Measurements from ENCODE around the gene FAF2. TPM values are rescaled to one million over a fixed set of nuclear protein-coding genes. Genes with fewer than 3 reads are reported as not detected.

Gene FAF2
- total and polyA plus RNA-seq, 10 of the 15 experiments (the other 5 are each of a cell fraction or from before 2014, with no cell fraction given), result 19.0 to 45.1 (median 35.6) TPM

DNA sequence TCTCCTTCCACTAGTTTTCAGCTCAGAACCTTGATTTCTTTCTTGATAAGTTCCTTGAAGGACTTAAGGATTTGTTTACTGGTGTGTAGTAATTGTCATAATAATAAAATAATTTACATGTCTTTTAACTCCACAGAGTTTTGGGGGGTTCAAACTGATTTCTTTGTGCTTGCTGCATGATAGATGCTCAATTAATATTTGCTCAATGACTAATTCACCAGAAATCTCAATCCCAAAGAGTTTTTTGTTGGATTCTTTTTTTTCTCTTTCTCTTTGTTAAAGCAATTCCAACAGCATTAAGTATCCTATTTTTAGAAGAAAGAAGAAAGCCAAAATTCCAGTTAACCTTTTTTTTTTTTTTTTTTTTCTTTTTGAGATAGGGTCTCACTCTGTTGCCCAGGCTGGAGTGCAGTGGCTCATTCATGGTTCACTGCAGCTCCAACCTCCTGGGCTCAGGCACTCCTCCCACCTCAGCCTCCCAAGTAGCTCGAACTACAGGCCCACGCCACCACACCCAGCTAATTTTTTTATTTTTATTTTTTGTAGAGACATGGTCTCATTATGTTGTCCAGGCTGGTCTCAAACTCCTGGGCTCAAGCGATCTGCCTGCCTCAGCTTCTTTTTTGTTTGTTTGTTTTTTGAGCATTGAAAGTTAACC, 10.8 kb downstream of the FAF2 start:
- Histone ChIP-seq H3K9me3 (replicated peaks; ENCODE audit: control insufficient read depth, insufficient read depth, low read length) (no peaks in the 10 kb centered on the region), H3K4me1 (ENCODE audit: control insufficient read depth, insufficient read depth, low read length) (no peaks in the 10 kb centered on the region), H2AFZ (ENCODE audit: control insufficient read depth, low read depth, low read length) (no peak overlapping the region), H3K27ac (ENCODE audit: control insufficient read depth, insufficient read depth) (no peak overlapping the region), H3K27me3 (replicated peaks in 1 of 2; ENCODE audit: control insufficient read depth in 2 of 2, insufficient read depth in 2 of 2, low read length in 1 of 2) (no peaks in the 10 kb centered on the region), H3K4me2 (ENCODE audit: control insufficient read depth, insufficient read depth) (no peak overlapping the region), H3K9ac (ENCODE audit: control insufficient read depth, insufficient read depth, low read length) (no peak overlapping the region), H3K79me2 (ENCODE audit: control insufficient read depth, insufficient read depth, low read length) (peaks cover 13% of the 10 kb centered on the region), H4K20me1 (ENCODE audit: control insufficient read depth, insufficient read depth) (no peaks in the 10 kb centered on the region), H3K36me3 (ENCODE audit: control insufficient read depth in 2 of 2, insufficient read depth in 2 of 2, low read length in 1 of 2) (no peaks in the 10 kb centered on the region), H3K4me3 (no peak overlapping the region)
- no peak for ATAC-seq
- 98% methylated on average over 3 of the region's 3 CpGs for WGBS (ENCODE audit: insufficient coverage, insufficient replicate concordance, low lambda C conversion rate, missing lambda C conversion rate)
- no peak for FAIRE-seq
- in situ Hi-C loops (cut with MboI), result no loop called here
- DNase-seq (ENCODE audit: low read depth, low spot score), result no peak
- ChIA-PET RAD21 (ENCODE audit: unreplicated experiment) (no interaction called here), SMC1A (ENCODE audit: uncharacterized antibody, unreplicated experiment) (interaction anchor here (0.7 kb wide), 1 partner anchor 41 kb away, joined by 3 read pairs; no protein-coding TSS in a partner anchor), CTCF (interaction anchor here (1.2 to 3.6 kb wide), 2 partner anchors 9 to 11 kb away, joined by 3 to 14 read pairs; partner anchors contain the start of gene FAF2), POLR2A (interaction anchor here (0.6 kb wide), 1 partner anchor 18 kb away, joined by 3 read pairs; no protein-coding TSS in a partner anchor)
- intact Hi-C loops (cut with micrococcal nuclease; ENCODE audit: unreplicated experiment), result no loop called here
- BruUV-seq (replicated peaks), result no TSS peak
- TF ChIP-seq ASH2L (IDR thresholded peaks at IDR 0.05; ENCODE audit: borderline replicate concordance, low read depth), result no peak
- TF ChIP-seq ZNF207 (IDR thresholded peaks at IDR 0.05; ENCODE audit: borderline replicate concordance), result no peak
- no peak for TF ChIP-seq GATAD2B (conservative IDR thresholded peaks at IDR 0.05; ENCODE audit: low read depth)
- TF ChIP-seq, protein P1, sequence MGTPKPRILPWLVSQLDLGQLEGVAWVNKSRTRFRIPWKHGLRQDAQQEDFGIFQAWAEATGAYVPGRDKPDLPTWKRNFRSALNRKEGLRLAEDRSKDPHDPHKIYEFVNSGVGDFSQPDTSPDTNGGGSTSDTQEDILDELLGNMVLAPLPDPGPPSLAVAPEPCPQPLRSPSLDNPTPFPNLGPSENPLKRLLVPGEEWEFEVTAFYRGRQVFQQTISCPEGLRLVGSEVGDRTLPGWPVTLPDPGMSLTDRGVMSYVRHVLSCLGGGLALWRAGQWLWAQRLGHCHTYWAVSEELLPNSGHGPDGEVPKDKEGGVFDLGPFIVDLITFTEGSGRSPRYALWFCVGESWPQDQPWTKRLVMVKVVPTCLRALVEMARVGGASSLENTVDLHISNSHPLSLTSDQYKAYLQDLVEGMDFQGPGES (IDR thresholded peaks at IDR 0.05), result no peak
- TF ChIP-seq SP1 (IDR thresholded peaks at IDR 0.05; ENCODE audit: low read depth, low read length), result no peak
- no peak for TF ChIP-seq NRF1 (conservative IDR thresholded peaks at IDR 0.05; ENCODE audit: low read depth, low read length)
- TF ChIP-seq IKZF1 (conservative IDR thresholded peaks at IDR 0.05), result no peak
- TF ChIP-seq, protein P2, sequence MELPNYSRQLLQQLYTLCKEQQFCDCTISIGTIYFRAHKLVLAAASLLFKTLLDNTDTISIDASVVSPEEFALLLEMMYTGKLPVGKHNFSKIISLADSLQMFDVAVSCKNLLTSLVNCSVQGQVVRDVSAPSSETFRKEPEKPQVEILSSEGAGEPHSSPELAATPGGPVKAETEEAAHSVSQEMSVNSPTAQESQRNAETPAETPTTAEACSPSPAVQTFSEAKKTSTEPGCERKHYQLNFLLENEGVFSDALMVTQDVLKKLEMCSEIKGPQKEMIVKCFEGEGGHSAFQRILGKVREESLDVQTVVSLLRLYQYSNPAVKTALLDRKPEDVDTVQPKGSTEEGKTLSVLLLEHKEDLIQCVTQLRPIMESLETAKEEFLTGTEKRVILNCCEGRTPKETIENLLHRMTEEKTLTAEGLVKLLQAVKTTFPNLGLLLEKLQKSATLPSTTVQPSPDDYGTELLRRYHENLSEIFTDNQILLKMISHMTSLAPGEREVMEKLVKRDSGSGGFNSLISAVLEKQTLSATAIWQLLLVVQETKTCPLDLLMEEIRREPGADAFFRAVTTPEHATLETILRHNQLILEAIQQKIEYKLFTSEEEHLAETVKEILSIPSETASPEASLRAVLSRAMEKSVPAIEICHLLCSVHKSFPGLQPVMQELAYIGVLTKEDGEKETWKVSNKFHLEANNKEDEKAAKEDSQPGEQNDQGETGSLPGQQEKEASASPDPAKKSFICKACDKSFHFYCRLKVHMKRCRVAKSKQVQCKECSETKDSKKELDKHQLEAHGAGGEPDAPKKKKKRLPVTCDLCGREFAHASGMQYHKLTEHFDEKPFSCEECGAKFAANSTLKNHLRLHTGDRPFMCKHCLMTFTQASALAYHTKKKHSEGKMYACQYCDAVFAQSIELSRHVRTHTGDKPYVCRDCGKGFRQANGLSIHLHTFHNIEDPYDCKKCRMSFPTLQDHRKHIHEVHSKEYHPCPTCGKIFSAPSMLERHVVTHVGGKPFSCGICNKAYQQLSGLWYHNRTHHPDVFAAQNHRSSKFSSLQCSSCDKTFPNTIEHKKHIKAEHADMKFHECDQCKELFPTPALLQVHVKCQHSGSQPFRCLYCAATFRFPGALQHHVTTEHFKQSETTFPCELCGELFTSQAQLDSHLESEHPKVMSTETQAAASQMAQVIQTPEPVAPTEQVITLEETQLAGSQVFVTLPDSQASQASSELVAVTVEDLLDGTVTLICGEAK (IDR thresholded peaks at IDR 0.05; ENCODE audit: borderline replicate concordance), result no peak
- TF ChIP-seq SMAD5 (IDR thresholded peaks at IDR 0.05; ENCODE audit: low read depth), result no peak
- TF ChIP-seq EZH2 (IDR thresholded peaks at IDR 0.05; ENCODE audit: borderline replicate concordance, control insufficient read depth, low read depth, low read length), result no peak
- TF ChIP-seq HSF1 (IDR thresholded peaks at IDR 0.05; ENCODE audit: low read depth, low read length), result no peak
- no peak for TF ChIP-seq BCL11A (IDR thresholded peaks at IDR 0.05; ENCODE audit: low read depth, low read length)
- TF ChIP-seq MTA3 (IDR thresholded peaks at IDR 0.05; ENCODE audit: borderline replicate concordance, low read length), result no peak
- no peak for TF ChIP-seq WRNIP1 (IDR thresholded peaks at IDR 0.05; ENCODE audit: borderline replicate concordance, low read depth, low read length)
- no peak for TF ChIP-seq IRF4 (IDR thresholded peaks at IDR 0.05; ENCODE audit: low read depth, low read length)

All from GM12878 (cell line).